IMR-90 (cell line): ENCODE data around the gene MS4A12. TPM values are rescaled to one million over a fixed set of nuclear protein-coding genes. Genes with fewer than 3 reads are reported as not detected.

Experiments used
- ATAC-seq: fragments of 200-7000 bp; cut with Tn5 transposase; 2 replicates; pipeline ENCODE4 v1.9.1; 2020; ENCODE audit warnings: low read depth, mild to moderate bottlenecking, moderate library complexity
- BruUV-seq: library from RNA; stranded (reverse); fragments of 400-500 nt; replicated peaks from 2 replicates; lab custom pipeline; 2021; lab: Mats Ljungman, UMichigan
- CTCF ChIA-PET: fragments of 300-600 bp; formaldehyde crosslinking; extraction: SDS; loops from one replicate; lab custom pipeline; 2021; ENCODE audit warnings: antibody characterized with exemption; lab: Yijun Ruan, JAX
- POLR2A ChIA-PET: fragments of 300-600 bp; sonication (Branson Sonifier 250); formaldehyde crosslinking; loops from one replicate; lab custom pipeline; 2022; ENCODE audit warnings: antibody characterized with exemption; ENCODE audit not compliant: unreplicated experiment; lab: Charles Lee
- DNase-seq: peaks from one replicate; pipeline ENCODE4 v3.0.0; 2013
- H2AFZ ChIP-seq: replicated peaks from 2 replicates; pipeline ENCODE3; 2013; ENCODE audit warnings: low read length, mild to moderate bottlenecking; ENCODE audit not compliant: poor library complexity
- H2AK5ac ChIP-seq: 2 replicates; pipeline ENCODE4 v1.6.1; 2013; ENCODE audit warnings: low read depth, low read length, inconsistent platforms
- H2AK9ac ChIP-seq: replicated peaks from 2 replicates; pipeline ENCODE3; 2013; ENCODE audit warnings: mild to moderate bottlenecking, low read depth, low read length, moderate library complexity; ENCODE audit not compliant: poor library complexity
- H2BK120ac ChIP-seq: 2 replicates; pipeline ENCODE4 v1.6.1; 2013; ENCODE audit warnings: low read depth, low read length, inconsistent platforms
- H2BK15ac ChIP-seq: 3 replicates; pipeline ENCODE4 v1.6.1; 2013; ENCODE audit warnings: low read depth, low read length, inconsistent platforms
- H2BK20ac ChIP-seq: 2 replicates; pipeline ENCODE4 v1.6.1; 2013; ENCODE audit warnings: low read depth, mild to moderate bottlenecking, inconsistent platforms, low read length, moderate library complexity
- H2BK5ac ChIP-seq: 2 replicates; pipeline ENCODE4 v1.6.1; 2013; ENCODE audit warnings: mild to moderate bottlenecking, low read depth, low read length, inconsistent platforms; ENCODE audit not compliant: poor library complexity, severe bottlenecking
- H3K14ac ChIP-seq: replicated peaks from 2 replicates; pipeline ENCODE4 v1.6.1; 2013; ENCODE audit warnings: low read depth, low read length, inconsistent platforms
- H3K18ac ChIP-seq: 2 replicates; pipeline ENCODE4 v1.6.1; 2013; ENCODE audit warnings: low read depth, low read length, control low read depth
- H3K23ac ChIP-seq: 2 replicates; pipeline ENCODE4 v1.6.1; 2013; ENCODE audit warnings: low read depth, low read length, inconsistent platforms
- H3K27ac ChIP-seq: 2 replicates; pipeline ENCODE4 v1.5.1; 2013; ENCODE audit warnings: mild to moderate bottlenecking, control low read depth, low read length; ENCODE audit not compliant: insufficient read depth
- H3K27me3 ChIP-seq: 2 replicates; pipeline ENCODE4 v1.6.1; 2013; ENCODE audit warnings: low read length; ENCODE audit not compliant: control insufficient read depth, insufficient read depth
- H3K36me3 ChIP-seq: 2 replicates; pipeline ENCODE4 v1.6.1; 2013; ENCODE audit warnings: low read length, mixed read lengths; ENCODE audit not compliant: control insufficient read depth, insufficient read depth
- H3K4ac ChIP-seq: 2 replicates; pipeline ENCODE4 v1.6.1; 2013; ENCODE audit warnings: low read depth, low read length, inconsistent platforms
- H3K4me1 ChIP-seq: 2 replicates; pipeline ENCODE4 v1.6.1; 2013; ENCODE audit warnings: low read length, mixed read lengths; ENCODE audit not compliant: control insufficient read depth, insufficient read depth
- H3K4me2 ChIP-seq: 2 replicates; pipeline ENCODE4 v1.6.1; 2013; ENCODE audit warnings: low read depth, mild to moderate bottlenecking, control low read depth, low read length, moderate library complexity
- H3K4me3 ChIP-seq: 2 replicates; pipeline ENCODE4 v1.5.1; 2013; ENCODE audit warnings: low read depth, mild to moderate bottlenecking, control low read depth, low read length, moderate library complexity; ENCODE audit not compliant: insufficient read depth
- H3K56ac ChIP-seq: 2 replicates; pipeline ENCODE4 v1.6.1; 2013; ENCODE audit warnings: low read length, inconsistent platforms; ENCODE audit not compliant: insufficient read depth; ENCODE audit errors: extremely low read depth
- H3K79me1 ChIP-seq, 2 experiments: 2 replicates each; pipeline ENCODE4 v1.6.1; 2013; ENCODE audit warnings: low read length in 2 of 2, inconsistent platforms in 1 of 2, low read depth in 1 of 2
- H3K9ac ChIP-seq: 2 replicates; pipeline ENCODE4 v1.6.1; 2013; ENCODE audit warnings: low read depth, low read length, control low read depth
- H3K9me1 ChIP-seq: 2 replicates; pipeline ENCODE4 v1.6.1; 2013; ENCODE audit warnings: low read length, inconsistent platforms; ENCODE audit not compliant: insufficient read depth
- H3K9me3 ChIP-seq: 2 replicates; pipeline ENCODE4 v1.6.1; 2013; ENCODE audit warnings: low read length; ENCODE audit not compliant: control insufficient read depth, insufficient read depth
- H4K20me1 ChIP-seq: 2 replicates; pipeline ENCODE4 v1.6.1; 2013; ENCODE audit warnings: low read length, inconsistent platforms; ENCODE audit not compliant: insufficient read depth
- H4K5ac ChIP-seq: 2 replicates; pipeline ENCODE4 v1.6.1; 2013; ENCODE audit warnings: mild to moderate bottlenecking, low read depth, low read length, control low read depth
- H4K8ac ChIP-seq, 2 experiments: 2 replicates each; pipeline ENCODE4 v1.6.1; 2013; ENCODE audit warnings: low read depth in 2 of 2, low read length in 2 of 2, control low read depth in 1 of 2, inconsistent platforms in 1 of 2
- H4K91ac ChIP-seq: 2 replicates; pipeline ENCODE4 v1.6.1; 2013; ENCODE audit warnings: low read depth, low read length, inconsistent platforms; ENCODE audit not compliant: insufficient read depth
- CEBPB ChIP-seq: IDR thresholded peaks from 2 replicates; pipeline ENCODE4 v1.6.1; 2012; ENCODE audit warnings: low read depth, low read length, improper control_type of control experiment
- WGBS, 2 experiments: methylation state at CpG; one replicate each; pipeline versions ENCODE4 v1.1.5 to v1.1.7; 2013; ENCODE audit warnings: missing lambda C conversion rate in 2 of 2; ENCODE audit not compliant: insufficient read length in 1 of 2; ENCODE audit errors: extremely low coverage in 2 of 2; 5-methylcytosine and 5-hydroxymethylcytosine counted together
- dilution Hi-C: fragments of 300-500 bp; cut with HindIII; formaldehyde crosslinking; loops from one replicate; pipeline ENCODE4 v1.14.3; 2018; ENCODE audit warnings: low sequenced_read_pairs; ENCODE audit not compliant: unreplicated experiment
- in situ Hi-C: fragments of 300-500 bp; cut with MboI; formaldehyde crosslinking; loops from 3 replicates; pipeline ENCODE4 v1.14.3; 2019; ENCODE audit warnings: low sequenced_read_pairs, inconsistent platforms, mixed read lengths
- intact Hi-C: fragments of 100-400 bp; cut with micrococcal nuclease; formaldehyde crosslinking; loops from 2 replicates; pipeline ENCODE4 v1.10.0; 2022
- polyA plus RNA-seq, 3 experiments: library from polyadenylated mRNA; depleted of rRNA; stranded (reverse); fragments of >200 nt; gene quantifications; 2 replicates each; pipeline ENCODE4 v1.2.3, GENCODE V29; 2012; ENCODE audit warnings: low replicate concordance in 1 of 3
- total RNA-seq: library from RNA; depleted of rRNA; stranded (reverse); fragments of >200 nt; gene quantifications from 2 replicates; pipeline ENCODE4 v1.2.3, GENCODE V29; 2012

The MS4A12 gene
- total and polyA plus RNA-seq, 2 of the 4 experiments (the other 2 are of a cell fraction), result not detected

DNA sequence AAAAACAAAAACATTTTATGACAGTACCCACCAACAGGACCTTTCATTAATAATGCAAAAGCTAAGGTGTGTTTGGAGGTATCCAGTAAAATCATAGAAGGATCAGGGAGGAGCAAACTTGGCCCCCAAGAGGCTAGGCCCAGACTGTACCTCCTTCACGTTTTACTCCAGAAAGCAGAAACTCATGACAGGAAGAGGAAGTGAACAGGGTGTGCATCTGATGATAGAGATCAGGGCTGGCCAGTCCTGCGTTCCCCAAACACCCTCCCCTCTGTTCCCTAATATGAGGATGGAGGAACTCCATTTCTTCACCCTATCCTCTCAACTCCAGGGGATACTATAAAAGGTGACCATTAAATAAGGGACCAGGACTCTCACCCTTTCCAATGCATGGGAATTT lies 10.2 kb upstream of the MS4A12 start:
- no CpG with 5 or more reads among the region's 2 CpGs for WGBS, 2 experiments
- H3K23ac ChIP-seq, result no peak overlapping the region
- H2BK5ac ChIP-seq, result no peak overlapping the region
- no peak overlapping the region for H3K56ac ChIP-seq
- no peak overlapping the region for H3K9ac ChIP-seq
- no peak overlapping the region for H3K4me3 ChIP-seq
- no peak overlapping the region for H3K14ac ChIP-seq
- DNase-seq, result no peak
- H3K9me1 ChIP-seq, result no peaks in the 10 kb centered on the region
- H4K20me1 ChIP-seq, result no peaks in the 10 kb centered on the region
- no peak overlapping the region for H3K18ac ChIP-seq
- no peaks in the 10 kb centered on the region for H3K79me1 ChIP-seq
- no peak overlapping the region for H2BK120ac ChIP-seq
- in situ Hi-C loops, result no loop called here
- no peak overlapping the region for H4K91ac ChIP-seq
- BruUV-seq, result no TSS peak
- TF ChIP-seq CEBPB, result no peak
- H3K27me3 ChIP-seq, result no peaks in the 10 kb centered on the region
- no peak overlapping the region for H3K4me2 ChIP-seq
- no peaks in the 10 kb centered on the region for H3K4me1 ChIP-seq
- H3K27ac ChIP-seq, result no peak overlapping the region
- no peaks in the 10 kb centered on the region for H3K36me3 ChIP-seq
- ChIA-PET CTCF (no interaction called here), POLR2A (no interaction called here)
- no peak overlapping the region for H2BK20ac ChIP-seq
- no peak overlapping the region for H2AK9ac ChIP-seq
- dilution Hi-C loops, result no loop called here
- no peak overlapping the region for H4K5ac ChIP-seq
- peaks cover 1% of the 10 kb centered on the region; the same call in 1 of the 2 replicates for H3K9me3 ChIP-seq
- no peak overlapping the region for H2AK5ac ChIP-seq
- no peak overlapping the region for H3K4ac ChIP-seq
- no peak overlapping the region for H2AFZ ChIP-seq
- ATAC-seq, result no peak
- no peak overlapping the region for H4K8ac ChIP-seq
- H2BK15ac ChIP-seq, result no peak overlapping the region
- intact Hi-C loops, result no loop called here
